Measurements from ENCODE around the gene ABCA12.
A peak's percentile ranks its signal among the peaks of the same experiment; 100 is the strongest.

Gene ABCA12

DNA sequence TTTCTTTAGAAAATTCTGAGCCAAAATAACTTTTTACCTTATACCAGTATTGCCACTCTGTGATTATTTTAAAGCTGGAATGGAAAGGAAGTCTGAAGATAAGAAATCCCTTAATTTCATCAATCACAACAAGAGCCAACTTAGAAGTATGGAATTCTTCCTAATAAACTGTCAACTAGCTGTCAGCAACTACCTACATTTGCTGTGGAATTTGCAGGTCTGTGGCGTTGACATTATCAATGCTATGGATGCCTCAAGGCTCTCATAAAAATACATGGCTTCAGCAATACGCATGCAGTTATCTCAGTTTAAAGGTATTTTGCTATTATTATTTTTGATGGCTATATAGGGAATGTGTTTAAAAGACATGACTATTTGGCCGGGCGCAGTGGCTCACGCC lies 108.5 kb downstream of the ABCA12 start:
- Histone ChIP-seq H3K9ac (peak overlapping the region; percentile 5), H3K9me3 (ENCODE audit: control insufficient read depth, low read length) (no peaks in the 10 kb centered on the region), H2AFZ (no peak overlapping the region), H3K36me3 (ENCODE audit: control insufficient read depth, insufficient read depth, low read length) (no peaks in the 10 kb centered on the region), H3K4me1 (peaks cover 29% of the 10 kb centered on the region), H3K4me3 (ENCODE audit: low read depth, low read length) (no peak overlapping the region), H3K4me2 (ENCODE audit: low read length) (peak overlapping the region; percentile 49), H3K27ac (peak overlapping the region; percentile 88), H3K79me2 (no peaks in the 10 kb centered on the region), H3K27me3 (ENCODE audit: control insufficient read depth, insufficient read depth, low read length) (no peaks in the 10 kb centered on the region)
- TF ChIP-seq, protein P1, sequence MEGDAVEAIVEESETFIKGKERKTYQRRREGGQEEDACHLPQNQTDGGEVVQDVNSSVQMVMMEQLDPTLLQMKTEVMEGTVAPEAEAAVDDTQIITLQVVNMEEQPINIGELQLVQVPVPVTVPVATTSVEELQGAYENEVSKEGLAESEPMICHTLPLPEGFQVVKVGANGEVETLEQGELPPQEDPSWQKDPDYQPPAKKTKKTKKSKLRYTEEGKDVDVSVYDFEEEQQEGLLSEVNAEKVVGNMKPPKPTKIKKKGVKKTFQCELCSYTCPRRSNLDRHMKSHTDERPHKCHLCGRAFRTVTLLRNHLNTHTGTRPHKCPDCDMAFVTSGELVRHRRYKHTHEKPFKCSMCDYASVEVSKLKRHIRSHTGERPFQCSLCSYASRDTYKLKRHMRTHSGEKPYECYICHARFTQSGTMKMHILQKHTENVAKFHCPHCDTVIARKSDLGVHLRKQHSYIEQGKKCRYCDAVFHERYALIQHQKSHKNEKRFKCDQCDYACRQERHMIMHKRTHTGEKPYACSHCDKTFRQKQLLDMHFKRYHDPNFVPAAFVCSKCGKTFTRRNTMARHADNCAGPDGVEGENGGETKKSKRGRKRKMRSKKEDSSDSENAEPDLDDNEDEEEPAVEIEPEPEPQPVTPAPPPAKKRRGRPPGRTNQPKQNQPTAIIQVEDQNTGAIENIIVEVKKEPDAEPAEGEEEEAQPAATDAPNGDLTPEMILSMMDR (IDR thresholded peaks at IDR 0.05): no peak

DNA sequence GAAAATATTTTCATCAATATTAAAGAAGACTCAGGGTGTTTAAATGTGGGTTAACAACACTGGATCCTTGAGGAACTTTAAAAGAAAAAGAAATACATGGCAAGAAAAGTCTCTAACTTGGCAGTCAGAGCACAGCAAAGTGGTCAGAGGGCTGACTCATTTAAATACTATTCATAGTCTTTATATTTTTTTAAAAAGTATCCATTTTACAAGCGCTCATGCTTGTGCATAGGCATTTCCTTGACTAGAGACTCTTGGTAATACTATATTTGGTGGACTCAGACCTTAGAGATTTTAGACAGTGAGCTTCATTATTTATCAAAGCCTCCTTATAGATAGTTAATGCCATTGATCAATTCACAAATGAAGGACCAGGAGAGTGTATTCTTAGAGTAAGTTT lies 110.2 kb downstream of the ABCA12 start:
- Histone ChIP-seq H3K9me3 (ENCODE audit: control insufficient read depth, low read length) (no peaks in the 10 kb centered on the region), H3K27me3 (ENCODE audit: control insufficient read depth, insufficient read depth, low read length) (no peaks in the 10 kb centered on the region)

DNA sequence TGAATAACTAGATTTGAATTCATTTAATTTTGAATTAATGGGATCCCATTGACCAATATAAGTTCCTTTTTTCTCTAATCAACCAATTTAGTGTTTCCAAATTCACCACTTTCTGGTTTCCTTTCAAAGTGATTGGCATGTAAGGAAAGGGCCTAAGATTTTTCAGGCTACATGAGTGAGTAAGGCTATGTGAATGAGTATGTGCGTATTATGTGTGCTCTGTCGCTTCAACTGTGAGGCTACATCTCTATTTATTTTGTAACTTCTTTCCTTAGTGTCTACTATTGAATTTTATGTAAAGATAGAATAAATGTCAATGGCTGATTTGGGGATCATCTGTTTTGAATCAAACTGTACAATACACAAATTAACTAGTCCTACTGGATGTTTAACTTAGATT lies 110.6 kb downstream of the ABCA12 start:
- no peak overlapping the region for H3K27ac ChIP-seq
- H3K79me2 ChIP-seq: no peaks in the 10 kb centered on the region
- H2AFZ ChIP-seq: no peak overlapping the region
- TF ChIP-seq, protein P1 (IDR thresholded peaks at IDR 0.05): no peak
- H3K36me3 ChIP-seq (ENCODE audit: control insufficient read depth, insufficient read depth, low read length): no peaks in the 10 kb centered on the region
- H3K4me3 ChIP-seq (ENCODE audit: low read depth, low read length): no peak overlapping the region
- H3K9me3 ChIP-seq (ENCODE audit: control insufficient read depth, low read length): no peaks in the 10 kb centered on the region
- no peaks in the 10 kb centered on the region for H3K27me3 ChIP-seq (ENCODE audit: control insufficient read depth, insufficient read depth, low read length)
- H3K4me2 ChIP-seq (ENCODE audit: low read length): no peak overlapping the region
- no peak overlapping the region for H3K9ac ChIP-seq
- H3K4me1 ChIP-seq: peaks cover 33% of the 10 kb centered on the region

More for the DNA sequence above, 110.2 kb downstream of the ABCA12 start:
- no peaks in the 10 kb centered on the region for H3K36me3 ChIP-seq (ENCODE audit: control insufficient read depth, insufficient read depth, low read length)
- no peak overlapping the region for H3K4me2 ChIP-seq (ENCODE audit: low read length)
- TF ChIP-seq, protein P1 (IDR thresholded peaks at IDR 0.05): no peak
- no peak overlapping the region for H3K4me3 ChIP-seq (ENCODE audit: low read depth, low read length)
- H3K79me2 ChIP-seq: no peaks in the 10 kb centered on the region
- peaks cover 35% of the 10 kb centered on the region for H3K4me1 ChIP-seq
- H2AFZ ChIP-seq: no peak overlapping the region
- H3K27ac ChIP-seq: peak overlapping the region; percentile 88
- H3K9ac ChIP-seq: no peak overlapping the region

DNA sequence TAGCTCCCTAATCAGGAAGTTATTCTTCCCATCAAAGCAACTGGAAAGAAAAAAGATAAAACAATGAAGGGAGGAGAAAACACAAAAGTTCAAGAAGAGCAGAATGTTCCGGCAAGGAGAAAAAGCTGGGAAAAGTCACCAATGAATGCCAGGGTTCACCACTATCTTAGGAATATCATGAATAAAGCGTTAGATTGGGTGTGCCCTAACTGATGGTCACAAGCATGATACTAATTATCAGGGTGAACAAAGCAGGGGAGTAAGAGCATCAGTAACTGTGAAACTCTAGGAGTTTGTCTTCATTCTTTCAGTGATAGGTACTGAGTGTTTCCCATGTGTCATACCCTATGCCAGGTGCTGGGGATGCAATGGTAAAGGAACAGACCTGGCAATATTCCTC lies 115.5 kb downstream of the ABCA12 start:
- Histone ChIP-seq H3K79me2 (no peaks in the 10 kb centered on the region), H3K4me1 (peaks cover 9% of the 10 kb centered on the region), H3K27ac (no peak overlapping the region), H3K36me3 (ENCODE audit: control insufficient read depth, insufficient read depth, low read length) (no peaks in the 10 kb centered on the region), H2AFZ (no peak overlapping the region), H3K9me3 (ENCODE audit: control insufficient read depth, low read length) (no peaks in the 10 kb centered on the region), H3K9ac (no peak overlapping the region), H3K4me2 (ENCODE audit: low read length) (no peak overlapping the region), H3K4me3 (ENCODE audit: low read depth, low read length) (no peak overlapping the region), H3K27me3 (ENCODE audit: control insufficient read depth, insufficient read depth, low read length) (no peaks in the 10 kb centered on the region)
- TF ChIP-seq, protein P1 (IDR thresholded peaks at IDR 0.05): no peak

DNA sequence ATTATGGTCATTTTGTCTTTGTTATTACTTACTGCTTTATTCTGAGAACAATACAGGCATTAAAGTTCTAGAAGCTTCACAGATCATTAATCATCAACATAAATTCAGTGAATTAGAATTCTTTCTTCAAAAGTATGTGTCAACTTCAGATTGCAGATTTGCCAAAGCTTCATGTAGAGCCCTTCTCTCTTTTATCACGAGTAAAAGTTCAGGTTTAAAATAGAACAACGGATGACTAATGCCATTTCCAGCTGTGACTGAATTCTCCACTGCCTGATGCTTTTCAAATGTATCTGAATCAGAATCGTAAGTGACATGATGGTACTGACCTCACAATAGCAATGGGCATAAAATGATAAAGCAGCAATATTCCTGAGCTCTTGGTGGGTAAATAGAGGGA lies 116.0 kb downstream of the ABCA12 start:
- Histone ChIP-seq H3K36me3 (ENCODE audit: control insufficient read depth, insufficient read depth, low read length) (no peaks in the 10 kb centered on the region), H2AFZ (no peak overlapping the region), H3K9me3 (ENCODE audit: control insufficient read depth, low read length) (no peaks in the 10 kb centered on the region), H3K9ac (no peak overlapping the region), H3K79me2 (no peaks in the 10 kb centered on the region), H3K27ac (no peak overlapping the region), H3K27me3 (ENCODE audit: control insufficient read depth, insufficient read depth, low read length) (no peaks in the 10 kb centered on the region), H3K4me2 (ENCODE audit: low read length) (no peak overlapping the region), H3K4me1 (peaks cover 9% of the 10 kb centered on the region), H3K4me3 (ENCODE audit: low read depth, low read length) (no peak overlapping the region)
- TF ChIP-seq, protein P1 (IDR thresholded peaks at IDR 0.05): no peak

Data from parathyroid adenoma (tissue), 2 donors.